ENCODE data around the gene ASB16. TPM values are rescaled to one million over a fixed set of nuclear protein-coding genes. Genes with fewer than 3 reads are reported as not detected.

Gene ASB16
- total RNA-seq, 2 donors from 2014 or later, result 0.53 TPM; not detected in 1

DNA sequence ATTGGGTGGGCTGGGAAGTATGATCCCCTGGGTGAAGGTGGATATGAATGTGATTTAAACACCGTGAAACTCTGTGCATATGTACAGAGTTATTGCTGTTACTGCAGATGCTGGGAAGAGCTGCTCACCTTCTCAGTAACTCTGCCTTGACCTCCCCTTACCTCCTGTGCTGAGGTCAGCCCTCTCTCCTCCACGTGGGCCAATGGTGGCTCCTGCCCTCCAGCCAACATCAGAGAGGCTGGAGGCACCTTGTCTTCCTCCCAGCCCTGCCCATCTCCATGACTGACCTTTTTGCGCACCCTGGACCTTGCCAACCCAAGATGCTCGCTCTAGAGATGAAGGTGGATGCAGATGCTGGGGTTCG is 387 bp upstream of the ASB16 start:
- WGBS, 2 experiments (ENCODE audit: insufficient coverage in 1 of 2, insufficient read length in 1 of 2), result 69 to 81% methylated on average over 3 to 5 of the region's 5 CpGs
- Mint-ChIP-seq H3K4me1 (peaks cover 16% of the 10 kb centered on the region), H3K36me3 (ENCODE audit: low read depth) (peaks cover 4% of the 10 kb centered on the region), H3K4me3 (no peak overlapping the region), H3K27ac (peak overlapping the region; percentile 44), H3K9me3 (no peaks in the 10 kb centered on the region), H3K27me3 (ENCODE audit: insufficient read depth) (no peaks in the 10 kb centered on the region)
- H3K27ac ChIP-seq (ENCODE audit: low read depth, low read length), result no peak overlapping the region
- TF ChIP-seq, protein P1, sequence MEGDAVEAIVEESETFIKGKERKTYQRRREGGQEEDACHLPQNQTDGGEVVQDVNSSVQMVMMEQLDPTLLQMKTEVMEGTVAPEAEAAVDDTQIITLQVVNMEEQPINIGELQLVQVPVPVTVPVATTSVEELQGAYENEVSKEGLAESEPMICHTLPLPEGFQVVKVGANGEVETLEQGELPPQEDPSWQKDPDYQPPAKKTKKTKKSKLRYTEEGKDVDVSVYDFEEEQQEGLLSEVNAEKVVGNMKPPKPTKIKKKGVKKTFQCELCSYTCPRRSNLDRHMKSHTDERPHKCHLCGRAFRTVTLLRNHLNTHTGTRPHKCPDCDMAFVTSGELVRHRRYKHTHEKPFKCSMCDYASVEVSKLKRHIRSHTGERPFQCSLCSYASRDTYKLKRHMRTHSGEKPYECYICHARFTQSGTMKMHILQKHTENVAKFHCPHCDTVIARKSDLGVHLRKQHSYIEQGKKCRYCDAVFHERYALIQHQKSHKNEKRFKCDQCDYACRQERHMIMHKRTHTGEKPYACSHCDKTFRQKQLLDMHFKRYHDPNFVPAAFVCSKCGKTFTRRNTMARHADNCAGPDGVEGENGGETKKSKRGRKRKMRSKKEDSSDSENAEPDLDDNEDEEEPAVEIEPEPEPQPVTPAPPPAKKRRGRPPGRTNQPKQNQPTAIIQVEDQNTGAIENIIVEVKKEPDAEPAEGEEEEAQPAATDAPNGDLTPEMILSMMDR (conservative IDR thresholded peaks at IDR 0.05), result no peak
- no peaks in the 10 kb centered on the region for H3K9me3 ChIP-seq (ENCODE audit: control insufficient read depth, low read length)
- no peak for DNase-seq
- H3K4me1 ChIP-seq (ENCODE audit: control insufficient read depth, insufficient read depth, low read length), result peaks cover 12% of the 10 kb centered on the region
- no peak overlapping the region for H3K4me3 ChIP-seq (ENCODE audit: low read length)
- no peaks in the 10 kb centered on the region for H3K27me3 ChIP-seq (ENCODE audit: control insufficient read depth, insufficient read depth, low read length, poor library complexity, severe bottlenecking)
- H3K9ac ChIP-seq (ENCODE audit: extremely low read depth, low read length, poor library complexity, severe bottlenecking), result no peak overlapping the region
- H3K36me3 ChIP-seq (ENCODE audit: control insufficient read depth, insufficient read depth, low read length), result no peaks in the 10 kb centered on the region

DNA sequence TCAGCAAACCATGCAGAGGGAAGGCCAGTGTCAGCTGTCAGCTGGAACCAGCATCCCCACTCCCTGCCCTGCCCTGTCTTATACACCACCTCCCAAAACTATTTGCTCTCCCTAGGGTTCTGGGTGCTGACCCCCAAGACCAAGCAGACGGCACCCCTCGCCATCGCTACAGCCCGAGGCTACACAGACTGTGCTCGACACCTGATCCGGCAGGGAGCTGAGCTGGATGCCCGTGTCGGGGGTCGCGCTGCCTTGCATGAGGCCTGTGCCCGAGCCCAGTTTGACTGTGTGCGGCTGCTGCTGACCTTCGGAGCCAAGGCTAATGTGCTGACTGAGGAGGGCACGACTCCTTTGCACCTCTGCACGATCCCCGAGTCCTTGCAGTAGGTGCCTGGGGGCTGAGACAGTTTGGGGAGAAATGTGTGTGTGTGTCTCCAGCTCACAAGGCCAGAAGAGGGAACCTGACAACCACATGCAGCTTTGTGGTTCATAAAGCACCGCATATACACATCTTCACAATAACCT is 1.5 kb downstream of the ASB16 start:
- Mint-ChIP-seq H3K4me1 (peaks cover 16% of the 10 kb centered on the region), H3K27ac (no peak overlapping the region), H3K27me3 (ENCODE audit: insufficient read depth) (no peaks in the 10 kb centered on the region), H3K36me3 (ENCODE audit: low read depth) (peaks cover 17% of the 10 kb centered on the region), H3K4me3 (no peak overlapping the region), H3K9me3 (no peaks in the 10 kb centered on the region)
- Histone ChIP-seq H3K27me3 (ENCODE audit: control insufficient read depth, insufficient read depth, low read length, poor library complexity, severe bottlenecking) (no peaks in the 10 kb centered on the region), H3K36me3 (ENCODE audit: control insufficient read depth, insufficient read depth, low read length) (peaks cover 14% of the 10 kb centered on the region), H3K27ac (ENCODE audit: low read depth, low read length) (no peak overlapping the region), H3K4me3 (ENCODE audit: low read length) (no peak overlapping the region), H3K4me1 (ENCODE audit: control insufficient read depth, insufficient read depth, low read length) (peaks cover 12% of the 10 kb centered on the region), H3K9ac (ENCODE audit: extremely low read depth, low read length, poor library complexity, severe bottlenecking) (no peak overlapping the region), H3K9me3 (ENCODE audit: control insufficient read depth, low read length) (no peaks in the 10 kb centered on the region)
- 91 to 93% methylated on average over 16 to 17 of the region's 17 CpGs for WGBS, 2 experiments (ENCODE audit: insufficient coverage in 1 of 2, insufficient read length in 1 of 2)
- TF ChIP-seq, protein P1 (conservative IDR thresholded peaks at IDR 0.05), result no peak
- DNase-seq, result peak; percentile 58

DNA sequence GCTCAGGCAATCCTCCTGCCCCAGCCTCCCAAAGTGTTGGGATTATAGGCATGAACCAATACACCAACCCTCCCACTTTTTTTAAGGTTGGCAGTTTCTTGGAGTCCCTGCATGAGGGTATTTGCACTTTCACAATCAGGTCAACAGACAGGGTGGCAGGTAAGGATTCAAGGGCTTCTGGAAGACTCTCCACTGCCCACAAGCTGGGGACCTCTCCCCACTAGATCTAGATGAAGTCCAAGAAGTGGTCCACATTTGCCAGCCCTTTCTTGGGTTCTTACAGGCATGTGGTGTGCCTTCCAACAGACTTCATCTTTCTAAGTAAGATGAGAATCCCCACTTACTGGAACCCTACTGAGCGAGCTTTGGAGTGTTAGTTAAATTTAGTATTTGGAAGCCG is 3.9 kb downstream of the ASB16 start:
- H3K27ac ChIP-seq (ENCODE audit: low read depth, low read length), result no peak overlapping the region
- H3K4me1 ChIP-seq (ENCODE audit: control insufficient read depth, insufficient read depth, low read length), result peaks cover 12% of the 10 kb centered on the region
- 94 to 100% methylated on average over 2 of the region's 2 CpGs for WGBS, 2 experiments (ENCODE audit: insufficient coverage in 1 of 2, insufficient read length in 1 of 2)
- H3K9me3 ChIP-seq (ENCODE audit: control insufficient read depth, low read length), result no peaks in the 10 kb centered on the region
- H3K36me3 ChIP-seq (ENCODE audit: control insufficient read depth, insufficient read depth, low read length), result peaks cover 28% of the 10 kb centered on the region
- Mint-ChIP-seq H3K4me3 (no peak overlapping the region), H3K27me3 (ENCODE audit: insufficient read depth) (no peaks in the 10 kb centered on the region), H3K36me3 (ENCODE audit: low read depth) (peaks cover 32% of the 10 kb centered on the region), H3K4me1 (peaks cover 6% of the 10 kb centered on the region), H3K9me3 (peaks cover 3% of the 10 kb centered on the region), H3K27ac (no peak overlapping the region)
- no peak overlapping the region for H3K9ac ChIP-seq (ENCODE audit: extremely low read depth, low read length, poor library complexity, severe bottlenecking)
- no peak overlapping the region for H3K4me3 ChIP-seq (ENCODE audit: low read length)
- TF ChIP-seq, protein P1 (conservative IDR thresholded peaks at IDR 0.05), result no peak
- no peak for DNase-seq
- H3K27me3 ChIP-seq (ENCODE audit: control insufficient read depth, insufficient read depth, low read length, poor library complexity, severe bottlenecking), result no peaks in the 10 kb centered on the region

All from endodermal cell (in vitro differentiated cells).